ENCODE data around the gene DLX4. TPM values are rescaled to one million over a fixed set of nuclear protein-coding genes. Genes with fewer than 3 reads are reported as not detected.

DLX4 gene, protein sequence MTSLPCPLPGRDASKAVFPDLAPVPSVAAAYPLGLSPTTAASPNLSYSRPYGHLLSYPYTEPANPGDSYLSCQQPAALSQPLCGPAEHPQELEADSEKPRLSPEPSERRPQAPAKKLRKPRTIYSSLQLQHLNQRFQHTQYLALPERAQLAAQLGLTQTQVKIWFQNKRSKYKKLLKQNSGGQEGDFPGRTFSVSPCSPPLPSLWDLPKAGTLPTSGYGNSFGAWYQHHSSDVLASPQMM
- total RNA-seq, result 0.38 TPM in 1 of 2 replicates, not detected in the other

DNA sequence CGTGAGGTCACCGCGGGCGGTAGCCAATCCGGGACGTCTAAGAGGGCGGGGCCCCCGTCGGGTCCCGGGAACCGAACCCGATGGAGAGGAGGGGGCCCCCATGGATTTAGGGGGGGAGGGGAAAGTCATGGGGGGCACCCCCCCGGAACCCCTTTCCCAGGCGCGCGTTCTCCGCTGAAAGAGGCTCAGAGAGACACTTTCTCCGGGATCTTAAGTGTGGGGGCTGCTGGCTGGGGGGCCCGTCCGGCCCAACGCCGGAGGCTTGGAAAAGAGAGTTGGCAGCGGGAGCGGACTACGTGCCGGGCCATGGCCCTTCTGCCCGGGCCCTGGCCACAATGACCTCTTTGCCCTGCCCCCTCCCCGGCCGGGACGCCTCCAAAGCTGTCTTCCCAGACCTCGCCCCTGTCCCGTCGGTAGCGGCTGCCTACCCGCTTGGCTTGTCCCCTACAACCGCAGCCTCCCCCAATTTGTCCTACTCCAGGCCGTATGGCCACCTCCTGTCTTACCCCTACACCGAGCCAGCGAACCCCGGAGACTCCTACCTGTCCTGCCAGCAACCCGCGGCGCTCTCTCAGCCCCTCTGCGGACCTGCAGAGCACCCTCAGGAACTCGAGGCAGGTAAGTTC lies at the start of gene DLX4:
DLX4 (plus strand) TSS at position 57 of the 626 bp plus-strand sequence; CDS start at position 336, 279 bp downstream.

DNA sequence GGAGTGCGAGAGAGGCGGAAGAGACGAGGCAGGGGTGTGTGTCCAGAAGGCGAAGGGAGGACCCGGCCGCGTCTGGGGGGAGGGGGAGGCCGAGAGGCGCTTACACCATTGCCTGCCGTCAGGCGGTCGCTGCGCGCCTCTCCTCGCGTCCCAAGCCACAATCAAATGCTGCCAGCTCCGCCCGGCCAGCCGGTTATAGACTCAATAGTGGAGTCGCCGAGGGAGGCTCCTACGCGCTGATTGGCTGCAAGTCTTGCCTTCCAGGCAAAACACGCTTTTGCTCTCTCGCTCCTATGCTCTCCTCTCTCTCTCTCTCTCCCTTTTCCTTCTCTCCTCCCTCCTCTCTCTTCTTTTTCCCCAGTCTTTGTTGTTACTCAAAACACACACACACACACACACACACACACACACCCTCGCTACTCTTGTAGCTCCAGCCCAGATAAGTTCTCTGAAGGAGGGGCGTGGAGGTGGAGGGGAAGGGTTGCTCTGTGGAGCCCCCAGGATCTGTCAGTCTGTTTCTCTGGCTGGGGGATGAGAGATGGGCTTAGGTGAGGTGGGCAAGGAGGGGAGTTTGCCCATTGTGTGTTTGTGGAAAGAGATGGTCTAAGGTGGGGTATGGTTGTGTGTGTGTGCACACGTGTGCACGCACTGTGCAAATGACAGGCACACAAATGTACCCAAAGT lies 26.2 kb downstream of the DLX4 start, which contains the start of gene DLX3:
DLX3 (minus strand) TSS at position 170 of the 684 bp plus-strand sequence. CDS start 226 bp downstream, outside the sequence.

Other genes with a start within 250 kb of the DLX4 start
- 5.8 and 6.0 TPM in 2 replicates for gene FAM117A, start 205.1 kb upstream of the DLX4 start, total RNA-seq
- 20.0 and 26.4 TPM in 2 replicates for gene KAT7, start 180.5 kb upstream of the DLX4 start, total RNA-seq
- gene TAC4, start 121.1 kb upstream of the DLX4 start, total RNA-seq, result not detected in 2 replicates
- gene DLX3, start 26.0 kb downstream of the DLX4 start, total RNA-seq, result under 0.01 TPM in 1 of 2 replicates, not detected in the other
- gene ITGA3, start 86.9 kb downstream of the DLX4 start, total RNA-seq, result 1,072 and 1,222 TPM in 2 replicates
- 14.5 and 56.4 TPM in 2 replicates for gene PDK2, start 126.2 kb downstream of the DLX4 start, total RNA-seq
- 5.9 and 10.9 TPM in 2 replicates for gene SAMD14, start 161.0 kb downstream of the DLX4 start, total RNA-seq
- gene PPP1R9B, start 181.5 kb downstream of the DLX4 start, total RNA-seq, result 31.3 and 32.2 TPM in 2 replicates
- not detected in 2 replicates for gene SGCA, start 196.8 kb downstream of the DLX4 start, total RNA-seq
- 1,305 and 4,416 TPM in 2 replicates for gene COL1A1, start 232.4 kb downstream of the DLX4 start, total RNA-seq

Data from mesangial cell (primary cell).